Neuronal stem cell (in vitro differentiated cells): ENCODE results near the gene NXF1.

Experiments used
- DNase-seq: peaks from one replicate; pipeline ENCODE4 v3.0.0-alpha.2; 2013; ENCODE audit warnings: low spot score
- H2AFZ ChIP-seq: one replicate; pipeline ENCODE4 v1.6.1; 2013; ENCODE audit warnings: mild to moderate bottlenecking, low read length, inconsistent platforms
- H2AK5ac ChIP-seq: 2 replicates; pipeline ENCODE4 v1.6.1; 2013; ENCODE audit warnings: low read depth, mild to moderate bottlenecking, inconsistent platforms, low read length, moderate library complexity, mixed read lengths
- H2BK120ac ChIP-seq: 2 replicates; pipeline ENCODE4 v1.6.1; 2013; ENCODE audit warnings: low read depth, mild to moderate bottlenecking, inconsistent platforms, low read length, moderate library complexity, mixed read lengths
- H2BK12ac ChIP-seq: one replicate; pipeline ENCODE4 v1.6.1; 2013; ENCODE audit warnings: low read length, inconsistent platforms
- H2BK15ac ChIP-seq: 2 replicates; pipeline ENCODE4 v1.6.1; 2013; ENCODE audit warnings: mild to moderate bottlenecking, low read length, inconsistent platforms, mixed read lengths
- H2BK5ac ChIP-seq: one replicate; pipeline ENCODE4 v1.6.1; 2013; ENCODE audit warnings: inconsistent platforms, mild to moderate bottlenecking, low read length, moderate library complexity
- H3K14ac ChIP-seq: one replicate; pipeline ENCODE4 v1.6.1; 2013; ENCODE audit warnings: low read length, inconsistent platforms
- H3K18ac ChIP-seq: 2 replicates; pipeline ENCODE4 v1.6.1; 2013; ENCODE audit warnings: low read length, inconsistent platforms
- H3K23ac ChIP-seq: 2 replicates; pipeline ENCODE4 v1.6.1; 2013; ENCODE audit warnings: low read depth, mild to moderate bottlenecking, mixed read lengths, low read length, inconsistent platforms; ENCODE audit not compliant: poor library complexity
- H3K27ac ChIP-seq: replicated peaks from 3 replicates; pipeline ENCODE4 v1.5.1; 2013; ENCODE audit warnings: low read length, inconsistent platforms
- H3K27me3 ChIP-seq, 3 experiments: 2 replicates each; pipeline ENCODE4 v1.6.1; 2013; ENCODE audit warnings: low read length in 3 of 3, mild to moderate bottlenecking in 2 of 3, inconsistent platforms in 1 of 3, low read depth in 1 of 3, mixed read lengths in 1 of 3, moderate library complexity in 1 of 3; ENCODE audit not compliant: control insufficient read depth in 3 of 3, insufficient read depth in 3 of 3
- H3K36me3 ChIP-seq, 2 donors: replicated peaks in 1 of 2; 2 replicates each; pipeline ENCODE4 v1.6.1; 2013; ENCODE audit warnings: low read length in 2 of 2; ENCODE audit not compliant: control insufficient read depth in 2 of 2, insufficient read depth in 2 of 2
- H3K4ac ChIP-seq: 2 replicates; pipeline ENCODE4 v1.6.1; 2013; ENCODE audit warnings: inconsistent platforms, mild to moderate bottlenecking, low read length, moderate library complexity
- H3K4me1 ChIP-seq, 2 donors: 1 replicate in 1 of 2; 2 replicates in 1 of 2; pipeline ENCODE4 v1.6.1; 2013; ENCODE audit warnings: low read length in 2 of 2, low read depth in 1 of 2; ENCODE audit not compliant: control insufficient read depth in 2 of 2, insufficient read depth in 1 of 2
- H3K4me2 ChIP-seq: one replicate; pipeline ENCODE4 v1.6.1; 2013; ENCODE audit warnings: mild to moderate bottlenecking, low read length, inconsistent platforms; ENCODE audit not compliant: insufficient read depth, poor library complexity, severe bottlenecking
- H3K4me3 ChIP-seq, 2 donors: 2 replicates each; pipeline ENCODE4 v1.5.1; 2013; ENCODE audit warnings: low read length in 2 of 2, mild to moderate bottlenecking in 2 of 2, inconsistent platforms in 1 of 2, moderate library complexity in 1 of 2
- H3K79me1 ChIP-seq: one replicate; pipeline ENCODE4 v1.6.1; 2013; ENCODE audit warnings: low read depth, mild to moderate bottlenecking, inconsistent platforms, low read length, moderate library complexity
- H3K9ac ChIP-seq: one replicate; pipeline ENCODE4 v1.6.1; 2013; ENCODE audit warnings: mild to moderate bottlenecking, low read depth, low read length, inconsistent platforms; ENCODE audit not compliant: poor library complexity
- H3K9me3 ChIP-seq, 2 donors: replicated peaks in 1 of 2; 2 replicates each; pipeline versions ENCODE3 to v1.6.1; 2013; ENCODE audit warnings: low read length in 2 of 2, mild to moderate bottlenecking in 2 of 2, inconsistent platforms in 1 of 2, low read depth in 1 of 2, mixed read lengths in 1 of 2, moderate library complexity in 1 of 2; ENCODE audit not compliant: control insufficient read depth in 2 of 2, insufficient read depth in 1 of 2
- H4K8ac ChIP-seq: one replicate; pipeline ENCODE4 v1.6.1; 2013; ENCODE audit warnings: low read depth, mild to moderate bottlenecking, inconsistent platforms, low read length, moderate library complexity
- H4K91ac ChIP-seq: one replicate; pipeline ENCODE4 v1.6.1; 2013; ENCODE audit warnings: low read length, low read depth, mild to moderate bottlenecking, inconsistent platforms; ENCODE audit not compliant: poor library complexity
- WGBS, 2 donors: extraction: QIAGEN DNeasy Blood & Tissue Kit; methylation state at CpG; one replicate each; pipeline ENCODE4 v1.1.7; 2013; ENCODE audit warnings: missing lambda C conversion rate in 2 of 2, mixed read lengths in 1 of 2; ENCODE audit not compliant: insufficient read length in 2 of 2, insufficient replicate concordance in 1 of 2; ENCODE audit errors: extremely low coverage in 2 of 2; 5-methylcytosine and 5-hydroxymethylcytosine counted together

Gene NXF1

GRCh38 chr11:62847767-62848314 lies 42.6 kb upstream of the NXF1 start:
- Histone ChIP-seq H3K27ac (no peak overlapping the region), H3K14ac (no peak overlapping the region), H3K9ac (no peak overlapping the region), H2BK12ac (no peak overlapping the region), H3K36me3 (peaks cover 8 to 18% of the 10 kb centered on the region in 2 donors), H3K9me3 (peaks cover 0 to 2% of the 10 kb centered on the region in 2 donors), H3K4ac (no peak overlapping the region), H3K27me3 (no peaks in the 10 kb centered on the region), H2BK5ac (no peak overlapping the region), H3K23ac (no peak overlapping the region), H3K18ac (no peak overlapping the region), H3K4me2 (no peak overlapping the region), H4K91ac (no peak overlapping the region), H3K4me3 (no peak overlapping the region), H3K4me1 (peaks cover 2 to 3% of the 10 kb centered on the region in 2 donors), H2AK5ac (no peak overlapping the region), H4K8ac (no peak overlapping the region), H2AFZ (no peak overlapping the region), H2BK15ac (no peak overlapping the region), H3K79me1 (no peaks in the 10 kb centered on the region), H2BK120ac (no peak overlapping the region)
- DNase-seq = no peak
- no CpG with 5 or more reads among the region's 1 CpG for WGBS, 2 donors

GRCh38 chr11:62846177-62846576 lies 40.9 kb upstream of the NXF1 start:
- Histone ChIP-seq H3K27me3 (no peaks in the 10 kb centered on the region), H3K36me3 (peaks cover 0 to 2% of the 10 kb centered on the region in 2 donors), H3K9ac (no peak overlapping the region), H3K4ac (no peak overlapping the region), H3K23ac (no peak overlapping the region), H2BK12ac (no peak overlapping the region), H2BK5ac (no peak overlapping the region), H3K4me1 (peaks cover 6% of the 10 kb centered on the region in 2 donors), H3K79me1 (no peaks in the 10 kb centered on the region), H3K14ac (no peak overlapping the region), H3K18ac (no peak overlapping the region), H3K4me3 (no peak overlapping the region), H2BK15ac (no peak overlapping the region), H3K27ac (no peak overlapping the region), H3K4me2 (no peak overlapping the region), H2AFZ (no peak overlapping the region), H3K9me3 (peaks cover 0 to 2% of the 10 kb centered on the region in 2 donors), H4K8ac (no peak overlapping the region), H2AK5ac (no peak overlapping the region), H2BK120ac (no peak overlapping the region), H4K91ac (no peak overlapping the region)
- WGBS, 2 donors = no CpG with 5 or more reads among the region's 3 CpGs
- DNase-seq = no peak

GRCh38 chr11:62844154-62844553 lies 38.9 kb upstream of the NXF1 start:
- H3K9me3 ChIP-seq = peaks cover 0 to 2% of the 10 kb centered on the region in 2 donors
- H2BK15ac ChIP-seq = no peak overlapping the region
- H3K27me3 ChIP-seq = no peaks in the 10 kb centered on the region
- no peak overlapping the region for H2BK12ac ChIP-seq
- H2BK120ac ChIP-seq = no peak overlapping the region
- no peak overlapping the region for H3K18ac ChIP-seq
- no peak overlapping the region for H4K8ac ChIP-seq
- H3K4ac ChIP-seq = no peak overlapping the region
- no peaks in the 10 kb centered on the region for H3K36me3 ChIP-seq
- no peak overlapping the region for H4K91ac ChIP-seq
- H2AFZ ChIP-seq = no peak overlapping the region
- H3K4me1 ChIP-seq = peaks cover 6% of the 10 kb centered on the region in 2 donors
- no peak overlapping the region for H3K4me3 ChIP-seq
- no peak overlapping the region for H3K9ac ChIP-seq
- DNase-seq = no peak
- H3K23ac ChIP-seq = no peak overlapping the region
- H2AK5ac ChIP-seq = no peak overlapping the region
- H3K14ac ChIP-seq = no peak overlapping the region
- no peak overlapping the region for H3K27ac ChIP-seq
- H3K79me1 ChIP-seq = peaks cover 2% of the 10 kb centered on the region
- no peak overlapping the region for H2BK5ac ChIP-seq
- no peak overlapping the region for H3K4me2 ChIP-seq
- WGBS, 2 donors = no CpG with 5 or more reads among the region's 3 CpGs

- no peak overlapping the region for H4K8ac ChIP-seq
- H2BK120ac ChIP-seq = no peak overlapping the region
- H2BK5ac ChIP-seq = no peak overlapping the region
- H3K27ac ChIP-seq = no peak overlapping the region
- DNase-seq = no peak
- no peak overlapping the region for H2BK15ac ChIP-seq
- peaks cover 8 to 10% of the 10 kb centered on the region in 2 donors for H3K4me1 ChIP-seq
- H3K14ac ChIP-seq = no peak overlapping the region
- peaks cover 5% of the 10 kb centered on the region for H3K79me1 ChIP-seq
- no peak overlapping the region for H3K9ac ChIP-seq
- no CpG with 5 or more reads among the region's 3 CpGs for WGBS, 2 donors
- H3K36me3 ChIP-seq = no peaks in the 10 kb centered on the region
- no peak overlapping the region for H3K4ac ChIP-seq
- H2BK12ac ChIP-seq = no peak overlapping the region
- no peak overlapping the region for H2AFZ ChIP-seq
- no peak overlapping the region for H3K4me3 ChIP-seq
- no peak overlapping the region for H3K4me2 ChIP-seq
- no peak overlapping the region for H3K18ac ChIP-seq
- no peaks in the 10 kb centered on the region for H3K27me3 ChIP-seq
- peaks cover 0 to 2% of the 10 kb centered on the region in 2 donors for H3K9me3 ChIP-seq
- H4K91ac ChIP-seq = no peak overlapping the region
- no peak overlapping the region for H3K23ac ChIP-seq
- H2AK5ac ChIP-seq = no peak overlapping the region
These were observed 38.2 kb upstream of the NXF1 start for GRCh38 chr11:62843466-62843865.
